Measurements from ENCODE around the gene GNG8.

Gene GNG8

GRCh38 chr19:46665072-46665471, 29.1 kb upstream of the GNG8 start:
- no peak for DNase-seq (ENCODE audit: extremely low spot score)
- POLR2A ChIA-PET = interaction anchor here (1.6 kb wide), 1 partner anchor 64 kb away, joined by 4 read pairs; the partner anchor contains the start of gene CALM3
- CTCF ChIA-PET = no interaction called here
- TF ChIP-seq NFRKB (IDR thresholded peaks at IDR 0.05) = no peak
- TF ChIP-seq ZNF384 (IDR thresholded peaks at IDR 0.05) = no peak
- no peak for TF ChIP-seq TARDBP (IDR thresholded peaks at IDR 0.05)
- TF ChIP-seq SP1 (IDR thresholded peaks at IDR 0.05) = no peak
- TF ChIP-seq LEF1 (IDR thresholded peaks at IDR 0.05; ENCODE audit: borderline replicate concordance) = no peak
- no peak for TF ChIP-seq HDGF (IDR thresholded peaks at IDR 0.05; ENCODE audit: borderline replicate concordance)

- TF ChIP-seq ZNF384 (IDR thresholded peaks at IDR 0.05) (no peak), LEF1 (IDR thresholded peaks at IDR 0.05; ENCODE audit: borderline replicate concordance) (no peak)
- CTCF ChIA-PET = interaction anchor here (0.7 to 3.6 kb wide), 13 partner anchors 10 to 69 kb away, joined by 3 to 38 read pairs (median 4); no protein-coding TSS in a partner anchor
- POLR2A ChIA-PET = interaction anchor here (0.6 to 1.5 kb wide), 7 partner anchors 16 to 62 kb away, joined by 3 to 6 read pairs (median 4); no protein-coding TSS in a partner anchor
- DNase-seq (ENCODE audit: extremely low spot score) = peak; percentile 78
Measured at GRCh38 chr19:46661735-46662592, 26.0 kb upstream of the GNG8 start.

GRCh38 chr19:46661020-46661731, 25.2 kb upstream of the GNG8 start, which contains the start of gene DACT3:
Gene DACT3, minus strand, starts transcription at chr19:46661182. Its CDS starts 118 bp downstream, at chr19:46661064.
- CTCF ChIA-PET = interaction anchor here (0.7 to 3.6 kb wide), 10 partner anchors 11 to 70 kb away, joined by 3 to 38 read pairs (median 8); no protein-coding TSS in a partner anchor
- TF ChIP-seq FOXM1 (IDR thresholded peaks at IDR 0.05; ENCODE audit: borderline replicate concordance) (no peak), SUZ12 (IDR thresholded peaks at IDR 0.05) (no peak), NFRKB (IDR thresholded peaks at IDR 0.05) (no peak), ELF4 (IDR thresholded peaks at IDR 0.05) (no peak), BHLHE40 (IDR thresholded peaks at IDR 0.05; ENCODE audit: borderline replicate concordance) (no peak), FOXA1 (IDR thresholded peaks at IDR 0.05) (no peak), TARDBP (IDR thresholded peaks at IDR 0.05) (no peak), PKNOX1 (IDR thresholded peaks at IDR 0.05) (peak; percentile 58), FOXK2 (IDR thresholded peaks at IDR 0.05) (no peak), SP1 (IDR thresholded peaks at IDR 0.05) (no peak; the same call in 1 of the 2 replicates), CTBP1 (IDR thresholded peaks at IDR 0.05; ENCODE audit: borderline replicate concordance) (no peak), HDGF (IDR thresholded peaks at IDR 0.05; ENCODE audit: borderline replicate concordance) (peak; percentile 99), LEF1 (IDR thresholded peaks at IDR 0.05; ENCODE audit: borderline replicate concordance) (no peak)
- peak; percentile 99 for DNase-seq (ENCODE audit: extremely low spot score)
- POLR2A ChIA-PET = interaction anchor here (0.6 to 1.5 kb wide), 6 partner anchors 15 to 61 kb away, joined by 3 to 6 read pairs (median 4); no protein-coding TSS in a partner anchor

GRCh38 chr19:46660551-46661019, 24.6 kb upstream of the GNG8 start:
- ChIA-PET POLR2A (interaction anchor here (1.0 kb wide), 1 partner anchor 32 kb away, joined by 4 read pairs; no protein-coding TSS in a partner anchor), CTCF (interaction anchor here (0.7 to 3.6 kb wide), 4 partner anchors 37 to 49 kb away, joined by 3 to 38 read pairs (median 19); no protein-coding TSS in a partner anchor)
- peak; percentile 81 for TF ChIP-seq L3MBTL2 (conservative IDR thresholded peaks at IDR 0.05)
- no peak for TF ChIP-seq NFRKB (IDR thresholded peaks at IDR 0.05)
- no peak for DNase-seq (ENCODE audit: extremely low spot score)

- ChIA-PET CTCF (no interaction called here), POLR2A (no interaction called here)
Measured at GRCh38 chr19:46660008-46660517, 24.1 kb upstream of the GNG8 start.

More at GRCh38 chr19:46660008-46660517, 24.1 kb upstream of the GNG8 start:
- TF ChIP-seq L3MBTL2 (conservative IDR thresholded peaks at IDR 0.05) (no peak), FOXA1 (IDR thresholded peaks at IDR 0.05) (no peak), FOXM1 (IDR thresholded peaks at IDR 0.05; ENCODE audit: borderline replicate concordance) (no peak), BHLHE40 (IDR thresholded peaks at IDR 0.05; ENCODE audit: borderline replicate concordance) (no peak), SUZ12 (IDR thresholded peaks at IDR 0.05) (no peak), CTBP1 (IDR thresholded peaks at IDR 0.05; ENCODE audit: borderline replicate concordance) (no peak), HDGF (IDR thresholded peaks at IDR 0.05; ENCODE audit: borderline replicate concordance) (no peak), PKNOX1 (IDR thresholded peaks at IDR 0.05) (no peak), ZNF384 (IDR thresholded peaks at IDR 0.05) (no peak), LEF1 (IDR thresholded peaks at IDR 0.05; ENCODE audit: borderline replicate concordance) (no peak), FOXK2 (IDR thresholded peaks at IDR 0.05) (no peak), ELF4 (IDR thresholded peaks at IDR 0.05) (no peak), NFRKB (IDR thresholded peaks at IDR 0.05) (no peak), TARDBP (IDR thresholded peaks at IDR 0.05) (no peak), SP1 (IDR thresholded peaks at IDR 0.05) (no peak)
- peak; percentile 30 for DNase-seq (ENCODE audit: extremely low spot score)
